Mucosa of descending colon (tissue), 3 donors: ENCODE data around the gene CERS4. TPM values are rescaled to one million over a fixed set of nuclear protein-coding genes. Genes with fewer than 3 reads are reported as not detected.
A peak's percentile ranks its signal among the peaks of the same experiment; 100 is the strongest.

ENCODE experiments used
- ATAC-seq: fragments of 200-7000 bp; cut with Tn5 transposase; one replicate; pipeline ENCODE4 v1.9.1; 2020; ENCODE audit warnings: mild to moderate bottlenecking, moderate library complexity
- DNase-seq, 3 donors: peaks; one replicate each; pipeline ENCODE4 v3.0.0-alpha.2; 2020
- H3K36me3 ChIP-seq: fragments of 200-600 bp; one replicate; pipeline ENCODE4 v1.8.0; 2021; ENCODE audit warnings: low read depth, mild to moderate bottlenecking
- H3K4me1 ChIP-seq: fragments of 200-600 bp; one replicate; pipeline ENCODE4 v1.8.0; 2021; ENCODE audit warnings: low read depth, mild to moderate bottlenecking
- H3K4me3 ChIP-seq: fragments of 200-600 bp; one replicate; pipeline ENCODE4 v1.8.0; 2021; ENCODE audit warnings: mild to moderate bottlenecking
- H3K9me3 ChIP-seq: fragments of 200-600 bp; one replicate; pipeline ENCODE4 v1.8.0; 2021; ENCODE audit warnings: mild to moderate bottlenecking
- CTCF ChIP-seq: fragments of 200-600 bp; IDR thresholded peaks from one replicate; pipeline ENCODE4 v1.8.0; 2022; ENCODE audit warnings: antibody characterized with exemption, mild to moderate bottlenecking
- intact Hi-C, 2 donors: fragments of 100-400 bp; cut with DNase I in 1 of 2; cut with micrococcal nuclease in 1 of 2; formaldehyde crosslinking; loops; one replicate each; pipeline versions ENCODE4 v1.11.0 to v1.11.1; 2022; cut with DNase I, micrococcal nuclease
- total RNA-seq, 3 donors: library from RNA; stranded (reverse); fragmentation: NEBNext Ultra II Directional in 2 of 3; extraction: Animal tissue kit (Norgen Biotek cat#: 25700) in 2 of 3; gene quantifications; one replicate each; pipeline versions ENCODE4 v1.2.1 to v1.2.4, GENCODE V29; 2021 to 2023
- donor health status: DM: no; HTN: no; CAD: no; lungs with moderate emphysema.
- donor health status: DM: no; HTN: no; CAD: no.
- donor health status: DM: no; HTN: yes; CAD: no.

CERS4 gene
- total RNA-seq, 3 donors from 2014 or later: 3.1 to 37.1 (median 4.2) TPM

- Histone ChIP-seq H3K4me3 (no peak overlapping the region), H3K9me3 (no peaks in the 10 kb centered on the region), H3K36me3 (no peaks in the 10 kb centered on the region), H3K4me1 (no peaks in the 10 kb centered on the region)
- TF ChIP-seq CTCF: no peak
- DNase-seq (no peak), ATAC-seq (no peak)
- intact Hi-C loops: loop anchor here (10.0 kb wide), 1 partner anchor 311 kb away; the partner anchor contains the start of gene TIMM44 (in 2 of the 2)
Measured at GRCh38 chr19:8255426-8256125, 46.4 kb downstream of the CERS4 start.

GRCh38 chr19:8256276-8257051, 47.3 kb downstream of the CERS4 start:
- Histone ChIP-seq H3K36me3 (no peaks in the 10 kb centered on the region), H3K4me3 (no peak overlapping the region), H3K9me3 (no peaks in the 10 kb centered on the region), H3K4me1 (no peaks in the 10 kb centered on the region)
- TF ChIP-seq CTCF: no peak
- intact Hi-C loops: loop anchor here (10.0 kb wide), 1 partner anchor 312 kb away; the partner anchor contains the start of gene TIMM44 (in 2 of the 2)
- ATAC-seq (no peak), DNase-seq (no peak)

- Histone ChIP-seq H3K9me3 (no peaks in the 10 kb centered on the region), H3K36me3 (no peaks in the 10 kb centered on the region), H3K4me3 (no peak overlapping the region), H3K4me1 (no peaks in the 10 kb centered on the region)
- ATAC-seq (no peak), DNase-seq (peak in 1 of 3 donors; percentile 16)
- no peak for TF ChIP-seq CTCF
- intact Hi-C loops: loop anchor here (10.0 kb wide), 1 partner anchor 312 kb away; the partner anchor contains the start of gene TIMM44 (in 2 of the 2)
Measured at GRCh38 chr19:8257052-8257443, 47.9 kb downstream of the CERS4 start.

GRCh38 chr19:8259142-8259921, 50.2 kb downstream of the CERS4 start:
- Histone ChIP-seq H3K9me3 (no peaks in the 10 kb centered on the region), H3K36me3 (no peaks in the 10 kb centered on the region), H3K4me1 (no peaks in the 10 kb centered on the region), H3K4me3 (no peak overlapping the region)
- DNase-seq (peak in 1 of 3 donors; percentile 14), ATAC-seq (no peak)
- no peak for TF ChIP-seq CTCF
- intact Hi-C loops: loop anchor here (10.0 kb wide), 1 partner anchor 315 kb away; the partner anchor contains the start of gene TIMM44 (in 2 of the 2)

- no peak for TF ChIP-seq CTCF
- H3K4me1 ChIP-seq: no peaks in the 10 kb centered on the region
- DNase-seq (peak in 1 of 3 donors; percentile 2), ATAC-seq (no peak)
- no peaks in the 10 kb centered on the region for H3K36me3 ChIP-seq
- intact Hi-C loops: loop anchor here (10.0 kb wide), 1 partner anchor 315 kb away; the partner anchor contains the start of gene TIMM44 (in 2 of the 2)
- H3K9me3 ChIP-seq: no peaks in the 10 kb centered on the region
- no peak overlapping the region for H3K4me3 ChIP-seq
Measured at GRCh38 chr19:8259922-8260247, 50.7 kb downstream of the CERS4 start.
